Activated CD4-positive, alpha-beta memory T cell treated with anti-CD3 and anti-CD28 coated beads for 36 hours (primary cell): ENCODE results near the gene HLA-C. TPM values are rescaled to one million over a fixed set of nuclear protein-coding genes. Genes with fewer than 3 reads are reported as not detected.
"Not testable (repeated sequence)": the region's sequence is repeated elsewhere in the genome, so short reads cannot be mapped to it uniquely, and the experiment has no call there.

Source experiments
- CTCF ChIA-PET: fragments of 350-600 bp; sonication (Branson Sonifier 250); formaldehyde crosslinking; loops from one replicate; lab custom pipeline; 2021; ENCODE audit warnings: antibody characterized with exemption, inconsistent platforms; lab: Charles Lee
- POLR2A ChIA-PET: fragments of 350-600 bp; sonication (Branson Sonifier 250); formaldehyde crosslinking; loops from one replicate; lab custom pipeline; 2021; ENCODE audit warnings: antibody characterized with exemption; lab: Charles Lee
- DNase-seq: peaks from one replicate; pipeline ENCODE4 v3.0.0-alpha.2; 2020
- H3K27ac Mint-ChIP-seq: one replicate; pipeline ENCODE4 v1.8.0; 2021; ENCODE audit warnings: mixed read lengths
- H3K27me3 Mint-ChIP-seq: one replicate; pipeline ENCODE4 v1.8.0; 2021; ENCODE audit warnings: mixed read lengths
- H3K36me3 Mint-ChIP-seq: one replicate; pipeline ENCODE4 v1.8.0; 2021; ENCODE audit warnings: mixed read lengths
- H3K4me1 Mint-ChIP-seq: one replicate; pipeline ENCODE4 v1.8.0; 2021; ENCODE audit warnings: low read depth, mixed read lengths
- H3K4me3 Mint-ChIP-seq: one replicate; pipeline ENCODE4 v1.8.0; 2021; ENCODE audit warnings: mild to moderate bottlenecking, mixed read lengths
- H3K9me3 Mint-ChIP-seq: one replicate; pipeline ENCODE4 v1.8.0; 2021; ENCODE audit warnings: mixed read lengths
- intact Hi-C: fragments of 100-400 bp; cut with micrococcal nuclease; formaldehyde crosslinking; loops from one replicate; pipeline ENCODE4 v1.15.1; 2023
- total RNA-seq, 2 experiments: library from RNA; stranded (reverse); gene quantifications; one replicate each; pipeline ENCODE4 v1.2.3, GENCODE V29; 2021

Gene HLA-C
- total RNA-seq, 2 experiments from 2014 or later: 976 to 983 TPM

DNA sequence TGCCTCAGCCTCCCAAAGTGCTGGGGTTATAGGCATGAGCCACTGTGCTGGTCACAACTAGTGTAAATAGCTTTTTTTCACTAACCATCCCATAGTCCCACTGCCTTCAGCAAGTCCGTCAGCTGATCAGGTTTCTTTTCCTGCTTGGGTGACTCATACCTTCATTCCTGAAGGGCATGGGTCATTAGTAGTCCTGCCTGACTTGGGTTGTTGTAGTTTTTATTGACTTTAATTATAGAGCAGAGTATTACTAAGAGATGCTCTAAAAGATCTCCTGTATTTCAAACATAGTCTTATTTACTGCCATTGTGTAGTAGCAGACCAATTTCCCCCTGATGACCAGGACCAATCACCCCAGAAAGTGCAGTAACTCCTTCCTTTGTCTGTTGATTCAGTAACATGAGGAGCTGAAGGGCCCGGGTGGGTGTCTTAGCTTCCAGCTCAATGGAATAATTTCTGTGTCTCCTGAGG lies 25.8 kb downstream of the HLA-C start:
- DNase-seq: no peak
- ChIA-PET CTCF (no interaction called here), POLR2A (interaction anchor here (0.9 kb wide), 1 partner anchor 19 kb away, joined by 3 read pairs; no protein-coding TSS in a partner anchor)
- H3K4me3 Mint-ChIP-seq: no peak overlapping the region
- peaks cover 21% of the 10 kb centered on the region for H3K9me3 Mint-ChIP-seq
- H3K27ac Mint-ChIP-seq: no peak overlapping the region
- intact Hi-C loops: no loop called here
- H3K36me3 Mint-ChIP-seq: peaks cover 14% of the 10 kb centered on the region
- peaks cover 5% of the 10 kb centered on the region for H3K4me1 Mint-ChIP-seq
- peaks cover 4% of the 10 kb centered on the region for H3K27me3 Mint-ChIP-seq

DNA sequence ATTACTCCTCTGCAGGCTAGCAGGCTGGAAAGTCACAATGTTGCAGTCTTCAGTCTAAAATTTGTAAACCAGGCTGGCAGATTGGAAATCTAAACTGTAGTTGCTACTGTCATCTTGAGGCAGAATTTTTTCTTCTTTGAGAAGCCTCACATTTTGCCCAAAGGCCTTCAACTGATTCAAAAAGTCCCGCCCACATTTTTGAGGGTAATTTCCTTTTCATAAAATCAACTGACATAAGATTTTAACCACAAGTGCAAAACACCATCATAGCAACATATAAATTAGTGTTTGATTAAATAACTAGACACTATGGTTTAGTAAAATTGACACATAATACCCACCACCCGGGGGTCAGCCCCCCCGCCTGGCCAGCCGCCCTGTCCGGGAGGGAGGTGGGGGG lies 28.4 kb downstream of the HLA-C start:
- Mint-ChIP-seq H3K4me1 (peaks cover 5% of the 10 kb centered on the region), H3K27me3 (peaks cover 4% of the 10 kb centered on the region), H3K27ac (no peak overlapping the region), H3K36me3 (peaks cover 14% of the 10 kb centered on the region), H3K9me3 (peaks cover 19% of the 10 kb centered on the region), H3K4me3 (no peak overlapping the region)
- DNase-seq: no peak
- intact Hi-C loops: no loop called here
- ChIA-PET POLR2A (no interaction called here), CTCF (no interaction called here)

DNA sequence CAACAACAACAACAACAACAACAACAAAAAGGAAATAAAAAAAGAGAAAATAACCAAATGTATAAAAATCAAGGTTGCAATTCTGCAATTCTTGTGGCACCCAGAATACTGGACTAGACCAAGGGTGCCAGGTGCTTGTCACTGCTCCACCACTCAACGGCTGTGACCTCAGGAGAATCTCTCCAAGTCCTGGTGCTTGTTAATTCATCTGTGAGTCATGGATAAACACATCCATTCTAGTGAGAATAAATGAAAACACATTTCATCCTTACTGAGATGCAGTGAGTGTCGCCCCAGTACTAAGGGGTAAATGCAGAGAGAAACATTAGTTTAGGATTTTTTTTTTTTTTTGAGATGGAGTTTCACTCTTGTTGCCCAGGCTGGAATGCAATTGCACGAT lies 32.0 kb downstream of the HLA-C start:
- Mint-ChIP-seq H3K9me3 (no peaks in the 10 kb centered on the region), H3K4me1 (peaks cover 5% of the 10 kb centered on the region), H3K27ac (no peak overlapping the region), H3K27me3 (peaks cover 1% of the 10 kb centered on the region), H3K36me3 (no peaks in the 10 kb centered on the region), H3K4me3 (no peak overlapping the region)
- ChIA-PET POLR2A (no interaction called here), CTCF (no interaction called here)
- intact Hi-C loops: no loop called here
- no peak for DNase-seq

DNA sequence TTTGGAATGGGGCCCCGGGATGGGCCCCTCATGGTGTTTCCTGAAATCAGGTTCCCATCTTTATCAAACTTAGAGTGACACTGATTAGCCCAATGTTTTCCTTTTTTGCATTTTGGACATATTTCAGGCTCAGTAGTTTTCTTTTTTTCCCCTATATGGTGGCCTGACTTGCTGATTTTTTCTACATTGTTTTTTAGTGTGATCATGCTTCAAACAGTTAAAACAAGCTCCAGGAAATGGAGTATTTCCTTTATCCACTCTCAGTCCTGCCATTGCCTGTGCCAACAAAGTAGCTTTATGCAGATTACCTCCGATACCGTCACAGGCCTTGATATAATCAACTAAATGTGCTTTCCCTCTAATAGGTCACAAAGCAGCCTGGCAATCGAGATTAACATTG lies 37.8 kb downstream of the HLA-C start:
- POLR2A ChIA-PET: interaction anchor here (0.6 kb wide), 1 partner anchor 52 kb away, joined by 3 read pairs; no protein-coding TSS in a partner anchor
- H3K4me1 Mint-ChIP-seq: not testable (repeated sequence)
- CTCF ChIA-PET: interaction anchor here (0.6 kb wide), 2 partner anchors 57 to 97 kb away, joined by 3 read pairs; no protein-coding TSS in a partner anchor

DNA sequence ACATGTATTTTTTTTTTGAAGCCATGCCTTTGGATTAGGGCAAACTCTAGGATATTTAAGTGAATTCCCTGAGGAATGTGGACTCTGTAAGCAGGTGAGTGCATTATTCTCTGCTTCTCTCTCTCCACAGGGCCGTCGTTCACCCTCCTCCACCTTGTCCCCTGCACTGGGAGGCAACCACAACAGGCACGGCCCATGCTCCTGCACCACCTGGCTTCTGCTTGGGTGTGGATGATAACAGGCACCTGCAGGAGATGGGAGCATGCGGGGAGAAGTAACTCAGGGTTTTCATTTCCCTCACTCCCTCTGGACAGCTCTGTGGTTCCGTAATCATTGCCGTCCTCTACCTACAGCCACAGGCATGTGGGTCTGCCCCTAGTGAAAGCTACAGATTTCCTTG lies 43.4 kb downstream of the HLA-C start:
- no peaks in the 10 kb centered on the region for H3K36me3 Mint-ChIP-seq

More for the DNA sequence above, 37.8 kb downstream of the HLA-C start:
- intact Hi-C loops, H3K27me3 Mint-ChIP-seq, H3K27ac Mint-ChIP-seq, H3K9me3 Mint-ChIP-seq, H3K4me3 Mint-ChIP-seq, H3K36me3 Mint-ChIP-seq, DNase-seq: not testable (repeated sequence)

DNA sequence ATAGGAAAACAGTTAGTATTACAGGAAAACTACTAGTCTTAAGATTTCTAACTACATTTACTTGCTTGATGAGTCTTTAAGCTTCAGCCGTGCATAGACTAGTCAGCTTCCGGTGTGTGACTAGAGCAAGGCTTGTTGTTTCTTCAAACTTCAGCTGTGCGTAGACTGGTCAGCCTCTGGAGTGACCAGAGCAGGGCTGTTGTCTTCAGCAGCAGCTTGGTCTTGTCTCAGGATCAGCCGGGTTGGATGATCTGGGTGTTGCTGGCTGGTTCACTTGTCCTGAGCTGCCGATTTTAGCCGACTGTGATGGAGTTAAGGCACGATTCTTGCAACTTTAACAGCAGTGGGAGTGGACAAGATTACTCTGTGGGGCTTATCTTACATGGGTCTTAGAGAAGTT lies 44.7 kb downstream of the HLA-C start:
- Mint-ChIP-seq H3K36me3 (no peaks in the 10 kb centered on the region), H3K9me3 (no peaks in the 10 kb centered on the region), H3K27ac (no peak overlapping the region), H3K4me1 (no peaks in the 10 kb centered on the region), H3K4me3 (no peak overlapping the region), H3K27me3 (no peaks in the 10 kb centered on the region)
- intact Hi-C loops: no loop called here
- POLR2A ChIA-PET: no interaction called here
- no peak for DNase-seq
- CTCF ChIA-PET: interaction anchor here (1.0 kb wide), 1 partner anchor 140 kb away, joined by 3 read pairs; no protein-coding TSS in a partner anchor

More for the DNA sequence above, 43.4 kb downstream of the HLA-C start:
- ChIA-PET POLR2A (no interaction called here), CTCF (interaction anchor here (1.0 kb wide), 1 partner anchor 138 kb away, joined by 3 read pairs; no protein-coding TSS in a partner anchor)
- intact Hi-C loops: no loop called here
- no peaks in the 10 kb centered on the region for H3K4me1 Mint-ChIP-seq
- DNase-seq: no peak
- H3K27ac Mint-ChIP-seq: no peak overlapping the region
- no peak overlapping the region for H3K4me3 Mint-ChIP-seq
- H3K27me3 Mint-ChIP-seq: no peaks in the 10 kb centered on the region
- H3K9me3 Mint-ChIP-seq: no peaks in the 10 kb centered on the region

DNA sequence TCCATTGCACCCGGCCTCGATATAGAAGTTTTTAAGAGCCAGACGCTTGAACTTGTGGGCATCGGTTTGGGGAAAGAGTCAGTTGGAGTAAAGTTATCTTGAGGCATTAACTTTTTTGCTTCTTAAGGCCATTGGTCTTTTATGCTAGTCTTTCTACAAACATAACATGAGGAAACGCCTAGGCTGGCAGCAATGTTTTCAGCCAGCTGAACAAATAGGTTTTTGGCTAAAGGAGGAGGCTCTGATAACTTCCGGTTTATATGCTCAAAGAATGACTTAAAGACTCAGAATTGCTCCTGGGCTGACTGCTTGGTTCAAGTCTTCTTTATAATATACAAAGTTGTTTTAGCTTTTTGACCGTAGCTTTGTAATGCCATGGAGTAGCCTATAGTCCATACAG lies 46.2 kb downstream of the HLA-C start:
- ChIA-PET CTCF (no interaction called here), POLR2A (interaction anchor here (0.7 kb wide), 1 partner anchor 233 kb away, joined by 3 read pairs; no protein-coding TSS in a partner anchor)
- Mint-ChIP-seq H3K4me1 (no peaks in the 10 kb centered on the region), H3K36me3 (no peaks in the 10 kb centered on the region), H3K27me3 (no peaks in the 10 kb centered on the region), H3K27ac (no peak overlapping the region), H3K4me3 (no peak overlapping the region), H3K9me3 (no peaks in the 10 kb centered on the region)
- DNase-seq: no peak
- intact Hi-C loops: no loop called here

DNA sequence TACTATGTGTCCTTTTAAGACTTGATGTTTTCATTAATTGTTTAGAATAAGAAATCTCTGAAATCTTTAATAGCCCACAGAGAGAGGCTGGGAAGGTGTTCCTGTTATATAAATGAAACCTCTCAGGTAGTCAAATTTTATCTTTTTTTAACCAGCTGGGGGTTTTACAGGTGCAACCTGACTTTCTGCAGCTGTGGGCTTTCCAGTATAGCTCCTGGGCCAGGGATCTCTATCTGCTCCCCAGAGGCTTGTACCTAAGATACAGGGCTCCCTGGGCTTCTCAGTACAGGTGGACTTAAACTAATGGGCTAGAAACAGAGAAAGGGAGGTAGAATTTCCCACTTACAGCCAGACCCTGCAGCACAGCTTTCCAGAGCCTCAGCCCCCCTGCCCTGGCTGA lies 49.4 kb downstream of the HLA-C start:
- CTCF ChIA-PET: no interaction called here
- no peaks in the 10 kb centered on the region for H3K4me1 Mint-ChIP-seq

More for the DNA sequence above, 49.4 kb downstream of the HLA-C start:
- Mint-ChIP-seq H3K4me3 (no peak overlapping the region), H3K27me3 (no peaks in the 10 kb centered on the region), H3K36me3 (no peaks in the 10 kb centered on the region), H3K27ac (no peak overlapping the region), H3K9me3 (no peaks in the 10 kb centered on the region)
- intact Hi-C loops: no loop called here
- POLR2A ChIA-PET: no interaction called here
- no peak for DNase-seq

Other genes starting within 250 kb of the HLA-C start
- gene C6orf15, start 159.5 kb downstream of the HLA-C start, total RNA-seq: not detected
- gene PSORS1C1, start 157.3 kb downstream of the HLA-C start, total RNA-seq: not detected
- gene CDSN, start 151.6 kb downstream of the HLA-C start, total RNA-seq: not detected
- not detected for gene PSORS1C2, start 133.0 kb downstream of the HLA-C start, total RNA-seq
- gene CCHCR1, start 114.3 kb downstream of the HLA-C start, total RNA-seq: 10 to 100 TPM; 44.5 to 50.5 TPM
- 10 to 100 TPM; 93.0 to 93.1 TPM for gene TCF19, start 113.5 kb downstream of the HLA-C start, total RNA-seq
- gene POU5F1, start 101.4 kb downstream of the HLA-C start, total RNA-seq: under 1 TPM in 1 of 2 experiments, not detected in 1; 0.52 TPM
- gene HLA-B, start 85.1 kb upstream of the HLA-C start, total RNA-seq: 1,000 to 10,000 TPM; 3,016 to 3,060 TPM
- 1 to 10 TPM; 7.1 to 8.6 TPM for gene MICA, start 131.5 kb upstream of the HLA-C start, total RNA-seq
- 10 to 100 TPM; 21.1 to 23.2 TPM for gene MICB, start 226.1 kb upstream of the HLA-C start, total RNA-seq